Activated CD4-positive, alpha-beta T cell treated with anti-CD3 and anti-CD28 coated beads for 48 hours (primary cell): ENCODE results near the gene SPR.

Experiments
- DNase-seq: peaks from one replicate; pipeline ENCODE4 v3.0.0-alpha.2; 2020

SPR gene

GRCh38 chr2:72887032-72887739 lies at the start of gene SPR:
TSS of gene SPR (plus strand) at chr2:72887408. CDS start at chr2:72887433, 25 bp downstream.
- DNase-seq: peak; percentile 76

GRCh38 chr2:72840066-72840465 lies 47.1 kb upstream of the SPR start:
- DNase-seq: no peak

GRCh38 chr2:72841462-72842125 lies 45.6 kb upstream of the SPR start:
- DNase-seq: no peak

GRCh38 chr2:72843301-72843700 lies 43.9 kb upstream of the SPR start:
- no peak for DNase-seq

GRCh38 chr2:72846171-72847095 lies 40.8 kb upstream of the SPR start:
- no peak for DNase-seq

GRCh38 chr2:72847534-72848315 lies 39.5 kb upstream of the SPR start:
- DNase-seq: no peak

- DNase-seq: no peak
Measured at GRCh38 chr2:72848436-72849137, 38.6 kb upstream of the SPR start.

- no peak for DNase-seq
Measured at GRCh38 chr2:72849138-72849462, 38.1 kb upstream of the SPR start.

- DNase-seq: no peak
Measured at GRCh38 chr2:72851333-72851732, 35.9 kb upstream of the SPR start.

GRCh38 chr2:72859831-72860262 lies 27.4 kb upstream of the SPR start:
- peak; percentile 67 for DNase-seq

- DNase-seq: peak; percentile 92
Measured at GRCh38 chr2:72862239-72862988, 24.8 kb upstream of the SPR start.

GRCh38 chr2:72863046-72863445 lies 24.2 kb upstream of the SPR start:
- no peak for DNase-seq

GRCh38 chr2:72864500-72864899 lies 22.7 kb upstream of the SPR start:
- peak; percentile 55 for DNase-seq

GRCh38 chr2:72871060-72871459 lies 16.1 kb upstream of the SPR start:
- no peak for DNase-seq

- DNase-seq: no peak
Measured at GRCh38 chr2:72871880-72872279, 15.3 kb upstream of the SPR start.

- peak; percentile 45 for DNase-seq
Measured at GRCh38 chr2:72883356-72883962, 3.7 kb upstream of the SPR start.

GRCh38 chr2:72886505-72887031 lies 640 bp upstream of the SPR start:
- no peak for DNase-seq

GRCh38 chr2:72887740-72888437 lies 681 bp downstream of the SPR start:
- peak; percentile 75 for DNase-seq

- no peak for DNase-seq
Measured at GRCh38 chr2:72888438-72889202, 1.4 kb downstream of the SPR start.
